Measurements from ENCODE around the gene MYCT1.
"Not testable (repeated sequence)": the region's sequence is repeated elsewhere in the genome, so short reads cannot be mapped to it uniquely, and the experiment has no call there.

The MYCT1 gene
- 0 reads per million in 4 donors for total RNA-seq

- DNase-seq: no peak
Observed at GRCh38 chr6:152697634-152698033, at the start of gene MYCT1. Gene MYCT1 (plus strand): TSS chr6:152697897. CDS start chr6:152697903, 6 bp downstream.

DNA sequence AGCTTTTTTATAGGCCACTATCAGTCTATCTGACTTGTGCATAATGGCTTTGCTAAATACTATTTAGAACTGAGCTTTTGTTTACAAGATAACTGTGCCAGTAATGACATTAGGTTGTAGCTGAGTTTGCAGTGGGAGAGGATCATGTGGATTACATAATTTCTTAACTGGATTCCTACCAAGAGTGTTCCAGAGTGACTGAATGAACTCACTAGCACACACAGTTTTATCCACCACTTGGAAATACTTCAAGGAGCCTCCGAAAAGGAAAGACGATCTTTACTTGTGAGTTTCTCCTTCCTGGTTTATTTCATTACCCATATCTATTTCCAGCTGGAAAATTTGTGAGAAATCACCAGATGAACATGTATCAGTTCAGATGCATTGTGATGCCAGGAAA, 49.6 kb upstream of the MYCT1 start:
- no peak for DNase-seq

- no peak for DNase-seq
Observed at GRCh38 chr6:152651986-152652385, 45.7 kb upstream of the MYCT1 start.

DNA sequence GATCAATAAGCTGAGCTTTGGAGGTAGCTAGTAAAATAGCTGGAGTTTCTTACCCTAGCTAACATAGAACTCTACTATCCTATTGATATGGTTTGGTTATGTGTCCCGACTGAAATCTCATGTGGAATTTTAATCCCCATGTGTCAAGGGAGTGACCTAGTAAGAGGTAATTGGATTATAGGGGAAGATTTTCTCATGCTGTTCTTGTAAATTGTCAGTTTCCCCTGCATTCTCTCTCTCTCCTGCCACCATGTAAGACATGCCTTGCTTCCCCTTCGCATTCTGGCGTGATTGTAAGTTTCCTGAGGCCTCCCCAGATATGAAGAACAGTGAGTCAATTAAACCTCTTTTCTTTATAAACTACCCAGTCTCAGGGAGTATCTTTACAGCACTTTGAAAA, 35.9 kb upstream of the MYCT1 start:
- DNase-seq: no peak

GRCh38 chr6:152669895-152670294, 27.8 kb upstream of the MYCT1 start:
- no peak for DNase-seq

GRCh38 chr6:152671171-152671570, 26.5 kb upstream of the MYCT1 start:
- DNase-seq: no peak

GRCh38 chr6:152673236-152673635, 24.5 kb upstream of the MYCT1 start:
- no peak for DNase-seq

GRCh38 chr6:152680151-152680550, 17.5 kb upstream of the MYCT1 start:
- DNase-seq: no peak

- DNase-seq: no peak
Observed at GRCh38 chr6:152680879-152681517, 16.7 kb upstream of the MYCT1 start.

- DNase-seq: no peak
Observed at GRCh38 chr6:152682141-152682540, 15.6 kb upstream of the MYCT1 start.

GRCh38 chr6:152682935-152683334, 14.8 kb upstream of the MYCT1 start:
- DNase-seq: not testable (repeated sequence)

- DNase-seq: no peak
Observed at GRCh38 chr6:152685819-152686218, 11.9 kb upstream of the MYCT1 start.

GRCh38 chr6:152695372-152696045, 2.2 kb upstream of the MYCT1 start:
- DNase-seq: no peak

DNA sequence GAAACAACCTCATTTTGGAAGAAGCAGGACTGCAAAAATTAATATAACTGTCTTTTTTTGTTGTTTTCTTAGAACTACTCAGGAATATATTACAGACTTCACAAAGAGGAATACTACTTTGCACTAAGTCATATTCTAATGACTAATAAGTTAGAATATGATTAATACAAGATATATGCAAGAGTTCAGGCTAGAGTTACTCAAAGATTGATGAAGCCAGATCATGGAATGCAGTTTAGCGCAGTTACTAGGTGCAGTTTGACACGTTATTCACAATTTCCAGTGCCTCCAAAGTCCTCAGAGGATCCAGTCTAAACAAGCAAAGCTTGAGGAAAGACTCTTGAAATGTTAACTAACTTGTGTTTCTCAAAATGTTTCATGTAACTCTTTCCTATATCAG, 1.2 kb upstream of the MYCT1 start:
- DNase-seq: no peak

- DNase-seq: no peak
Observed at GRCh38 chr6:152698692-152699091, 995 bp downstream of the MYCT1 start.

DNA sequence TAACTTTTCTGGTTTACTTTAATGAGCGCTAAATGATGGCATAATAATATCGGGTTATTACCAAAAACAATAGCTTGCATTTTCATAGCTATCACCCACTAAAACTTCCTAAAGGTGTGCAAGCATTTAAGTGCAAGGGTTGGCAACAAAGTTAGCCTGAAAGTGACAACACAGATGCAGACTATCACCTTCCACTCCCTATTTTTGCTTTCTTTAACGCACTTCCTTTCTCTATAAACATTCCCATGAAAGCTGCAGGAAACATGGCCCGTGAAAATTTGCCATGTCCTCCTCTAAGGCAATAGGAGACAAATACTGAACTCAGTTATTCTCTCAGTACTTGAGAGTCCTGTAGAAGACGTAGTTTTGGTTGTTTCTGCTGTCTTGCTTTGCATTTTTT, 2.7 kb downstream of the MYCT1 start:
- DNase-seq: no peak

- no peak for DNase-seq
Observed at GRCh38 chr6:152701081-152701862, 3.6 kb downstream of the MYCT1 start.

DNA sequence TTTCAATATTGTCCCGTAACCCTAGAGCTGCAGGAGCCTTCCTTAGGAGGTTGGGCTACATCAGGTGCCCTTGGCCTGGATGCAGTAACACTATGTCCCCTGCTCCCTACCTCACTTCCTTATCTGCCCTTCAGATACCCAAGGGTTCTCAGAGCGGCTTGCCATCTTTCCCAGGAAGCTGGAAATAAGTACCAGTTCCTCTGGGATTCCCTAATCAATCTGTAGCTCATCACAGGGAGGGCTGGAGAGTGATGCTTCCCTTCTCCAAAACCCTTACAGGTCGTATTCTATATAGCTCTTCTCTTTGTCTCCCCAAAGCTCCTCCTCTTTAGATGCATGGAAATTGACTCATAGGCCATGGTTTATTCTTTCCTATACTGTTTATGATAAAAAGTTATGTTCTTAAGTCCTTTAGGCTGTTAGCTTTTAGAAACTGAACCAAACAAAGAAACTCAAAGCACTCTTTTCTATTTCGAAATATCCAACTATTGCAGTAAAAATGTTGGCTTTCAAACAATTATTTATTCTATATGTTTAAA, 4.2 kb downstream of the MYCT1 start:
- no peak for DNase-seq

DNA sequence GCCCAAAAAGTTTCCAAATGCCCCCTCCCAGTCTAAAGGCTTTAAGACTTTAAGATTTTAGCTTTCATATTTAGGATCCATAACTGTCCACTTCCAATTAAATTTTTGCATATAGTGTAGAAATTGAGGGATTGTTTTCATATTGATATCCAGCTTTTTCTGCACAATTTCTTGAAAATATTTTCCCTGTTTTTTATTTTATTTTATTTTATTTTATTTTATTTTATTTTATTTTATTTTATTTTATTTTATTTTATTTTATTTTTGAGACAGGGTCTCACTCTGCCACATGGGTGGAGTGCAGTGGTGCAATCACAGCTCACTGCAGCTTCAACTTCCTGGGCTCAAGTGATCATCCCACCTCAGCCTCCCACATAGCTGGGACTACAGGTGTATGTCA, 6.1 kb downstream of the MYCT1 start:
- DNase-seq: not testable (repeated sequence)

DNA sequence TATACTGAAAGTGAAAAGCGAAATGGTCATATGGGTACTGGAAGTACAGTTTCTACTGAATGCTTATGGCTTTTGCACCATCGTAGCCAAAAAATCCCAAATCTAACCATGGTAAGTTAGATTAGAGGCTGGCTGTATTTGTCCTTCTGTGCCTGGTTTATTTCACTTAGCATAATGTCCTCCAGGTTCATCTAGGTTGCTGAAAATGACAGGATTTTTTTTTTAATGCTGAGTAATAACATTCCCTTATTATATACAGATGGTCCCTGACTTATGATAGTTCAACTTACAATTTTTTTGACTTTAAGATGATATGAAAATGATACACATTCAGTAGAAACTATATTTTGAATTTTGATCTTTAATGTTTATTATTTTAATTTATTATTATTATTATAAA, 7.6 kb downstream of the MYCT1 start:
- no peak for DNase-seq

DNA sequence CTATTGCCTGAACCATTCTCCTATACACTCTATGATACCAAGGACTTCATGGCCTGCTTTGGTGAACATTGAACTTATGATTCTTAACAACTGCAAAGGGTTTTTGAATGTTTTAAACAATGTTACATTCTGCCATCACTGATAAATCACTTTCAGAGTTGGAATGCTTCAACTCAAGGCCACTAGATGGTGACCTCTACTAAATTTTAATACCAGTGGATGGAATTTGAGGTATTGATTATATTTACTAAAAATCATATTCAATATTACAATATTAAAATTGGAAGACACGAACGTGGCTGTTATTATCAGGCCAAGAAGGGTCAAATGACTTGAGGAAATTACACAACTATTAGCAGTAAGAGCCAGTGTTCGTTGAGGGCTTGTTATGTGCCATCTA, 18.6 kb downstream of the MYCT1 start:
- no peak for DNase-seq

DNA sequence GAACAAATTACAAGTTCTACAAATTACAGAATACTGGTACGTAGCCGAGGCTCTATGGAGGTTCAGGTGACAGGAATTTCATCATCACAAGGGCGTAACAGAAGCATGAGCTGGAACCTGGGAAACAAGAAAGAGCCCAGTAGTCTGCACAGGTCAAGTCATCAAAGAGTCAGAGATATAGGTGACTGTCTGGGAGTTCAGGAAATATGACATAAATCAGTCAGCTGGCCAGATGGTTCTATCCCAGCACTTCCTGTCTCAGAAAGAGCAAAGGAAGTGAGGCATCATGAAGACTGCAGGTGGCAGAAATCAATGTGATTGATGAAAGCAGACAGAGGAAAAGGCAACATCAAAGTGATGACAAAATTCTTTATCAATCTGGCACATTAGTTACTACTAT, 23.3 kb downstream of the MYCT1 start:
- DNase-seq: no peak

DNA sequence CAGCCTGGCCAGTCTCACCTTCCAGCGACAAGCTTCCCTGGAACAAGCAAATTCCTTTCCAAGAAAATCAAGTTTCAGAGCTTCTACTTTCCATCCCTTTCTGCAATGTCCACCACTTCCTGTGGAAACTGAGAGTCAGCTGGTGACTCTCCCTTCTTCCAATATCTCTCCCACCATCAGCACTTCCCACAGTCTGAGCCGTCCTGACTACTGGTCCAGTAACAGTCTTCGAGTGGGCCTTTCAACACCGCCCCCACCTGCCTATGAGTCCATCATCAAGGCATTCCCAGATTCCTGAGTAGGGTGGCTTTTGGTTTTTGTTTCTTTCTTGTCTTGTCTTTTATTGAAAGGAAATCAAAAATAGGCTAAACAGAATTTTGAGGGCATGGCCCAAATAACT, 24.3 kb downstream of the MYCT1 start:
- DNase-seq: no peak

- no peak for DNase-seq
Observed at GRCh38 chr6:152723398-152723797, 25.7 kb downstream of the MYCT1 start.

All from T-helper 1 cell (primary cell).